GM19397 (cell line): ENCODE measurements around the gene PTPRN2.

ENCODE experiments used
- ATAC-seq: cut with Tn5 transposase; IDR thresholded peaks from one replicate; pipeline ENCODE4 v1.9.1; 2021; ENCODE audit warnings: mild to moderate bottlenecking, moderate library complexity; ENCODE audit not compliant: unreplicated experiment

Gene PTPRN2

DNA sequence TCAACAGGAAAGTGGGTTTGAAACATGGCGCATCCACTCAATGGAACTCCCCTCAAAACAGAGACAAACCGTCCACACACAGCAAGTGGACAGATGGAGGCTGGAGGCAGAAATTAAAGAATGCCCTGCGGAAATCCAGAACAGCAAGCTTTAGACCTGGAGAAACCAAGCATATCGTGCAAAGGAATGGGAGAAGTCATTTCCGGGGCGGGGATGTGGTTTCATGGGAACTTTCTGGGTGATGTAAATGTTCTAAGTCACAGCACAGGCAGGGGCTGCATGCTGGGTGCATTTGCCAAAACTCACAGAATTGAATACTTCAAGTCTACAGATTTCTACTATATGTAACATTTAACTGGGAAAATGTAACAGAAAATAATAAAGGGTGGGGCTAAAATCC, 213.0 kb downstream of the PTPRN2 start:
- no peak for ATAC-seq

DNA sequence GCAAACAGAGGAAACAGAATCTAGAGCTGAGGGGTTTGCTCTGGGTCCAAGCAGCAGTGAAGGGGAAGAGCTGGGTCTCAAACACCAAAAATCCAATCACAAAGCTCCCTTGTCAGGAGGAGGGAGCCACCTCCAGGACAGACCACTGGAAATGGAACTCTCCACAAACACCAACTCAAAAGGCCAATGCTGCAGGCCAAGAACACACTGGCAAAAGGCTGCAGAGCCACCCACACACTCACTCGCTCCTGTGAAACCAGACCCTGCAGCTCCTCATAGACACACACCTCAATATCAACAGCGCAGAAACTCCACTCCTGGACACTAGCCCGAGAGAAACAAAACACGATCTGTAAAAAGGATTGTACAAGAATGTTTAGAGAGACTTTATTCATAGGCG, 213.5 kb downstream of the PTPRN2 start:
- no peak for ATAC-seq

- no peak for ATAC-seq
Observed at GRCh38 chr7:158373476-158374133, 214.0 kb downstream of the PTPRN2 start.

GRCh38 chr7:158372400-158373342, 215.0 kb downstream of the PTPRN2 start:
- ATAC-seq: no peak

GRCh38 chr7:158371856-158372255, 215.8 kb downstream of the PTPRN2 start:
- ATAC-seq: no peak

DNA sequence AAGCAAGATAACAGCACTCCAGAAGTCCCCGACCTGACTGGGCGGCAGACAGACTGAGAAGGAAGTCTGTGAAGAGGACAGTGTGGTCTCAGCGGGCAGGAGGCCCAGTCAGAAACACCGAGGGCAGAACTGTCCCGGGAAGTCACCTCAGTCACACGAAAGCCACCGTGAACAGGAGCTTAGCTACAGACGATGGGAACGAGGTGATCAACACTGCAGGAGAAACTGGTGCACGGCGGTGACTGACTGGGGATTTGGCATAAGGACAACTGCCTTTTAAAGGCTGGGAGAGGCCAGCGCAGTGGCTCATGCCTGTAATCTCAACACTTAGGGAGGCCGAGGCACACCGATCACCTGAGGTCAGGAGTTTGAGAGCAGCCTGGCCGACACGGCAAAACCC, 217.8 kb downstream of the PTPRN2 start:
- ATAC-seq: no peak

DNA sequence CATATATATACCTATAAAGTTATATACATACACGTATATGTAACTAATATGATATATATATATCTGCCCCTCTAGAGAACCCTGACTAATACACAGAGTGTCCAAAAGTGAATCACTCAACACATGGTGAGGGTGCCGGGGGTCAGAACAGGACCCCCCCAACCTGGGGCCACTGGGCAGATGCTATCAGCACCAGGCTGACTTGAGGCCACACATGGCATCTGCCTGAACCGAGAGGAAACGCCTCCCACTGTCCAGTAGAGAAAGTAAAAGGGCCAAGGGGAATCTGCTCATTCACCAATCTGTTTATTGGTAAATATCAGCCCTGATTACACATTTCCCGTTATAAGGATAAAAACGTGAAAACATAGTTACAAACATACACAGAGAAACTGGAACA, 218.3 kb downstream of the PTPRN2 start:
- no peak for ATAC-seq

DNA sequence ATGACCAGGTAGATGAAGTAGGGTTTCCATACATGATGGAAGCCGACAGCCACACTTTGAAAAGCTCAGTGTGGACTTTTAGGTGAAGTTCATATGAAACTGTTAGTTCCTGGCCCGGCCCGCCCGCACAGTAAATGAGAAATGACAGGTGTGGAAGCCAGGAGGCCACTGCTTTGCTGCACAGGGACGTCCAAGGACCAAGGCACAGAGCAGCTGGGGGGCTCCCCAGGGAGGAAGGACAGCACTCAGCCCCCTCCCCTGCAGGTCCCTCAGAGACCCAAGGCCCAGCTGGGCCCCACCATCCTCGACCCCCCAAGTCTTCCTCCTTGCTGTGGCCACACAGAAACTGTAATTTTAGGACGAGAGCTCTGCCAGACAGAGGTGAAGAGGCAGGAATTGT, 219.2 kb downstream of the PTPRN2 start:
- no peak for ATAC-seq

DNA sequence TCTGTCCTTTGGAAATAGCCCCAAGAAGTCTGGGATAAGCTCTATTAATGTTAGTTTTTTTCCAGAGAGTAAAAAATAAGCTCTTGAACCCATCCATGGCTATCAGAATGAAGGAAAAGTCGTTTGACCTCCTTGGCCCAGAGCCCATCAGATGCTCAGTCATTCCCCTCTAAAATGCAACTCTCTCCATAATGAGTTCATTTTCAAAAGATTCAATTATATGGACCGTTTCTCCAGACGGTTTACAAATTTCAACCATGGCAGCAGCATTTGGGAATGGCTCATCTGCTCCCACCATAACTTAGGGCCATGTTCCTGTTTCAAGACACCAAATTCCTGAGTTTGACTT, 220.0 kb downstream of the PTPRN2 start:
- ATAC-seq: no peak

DNA sequence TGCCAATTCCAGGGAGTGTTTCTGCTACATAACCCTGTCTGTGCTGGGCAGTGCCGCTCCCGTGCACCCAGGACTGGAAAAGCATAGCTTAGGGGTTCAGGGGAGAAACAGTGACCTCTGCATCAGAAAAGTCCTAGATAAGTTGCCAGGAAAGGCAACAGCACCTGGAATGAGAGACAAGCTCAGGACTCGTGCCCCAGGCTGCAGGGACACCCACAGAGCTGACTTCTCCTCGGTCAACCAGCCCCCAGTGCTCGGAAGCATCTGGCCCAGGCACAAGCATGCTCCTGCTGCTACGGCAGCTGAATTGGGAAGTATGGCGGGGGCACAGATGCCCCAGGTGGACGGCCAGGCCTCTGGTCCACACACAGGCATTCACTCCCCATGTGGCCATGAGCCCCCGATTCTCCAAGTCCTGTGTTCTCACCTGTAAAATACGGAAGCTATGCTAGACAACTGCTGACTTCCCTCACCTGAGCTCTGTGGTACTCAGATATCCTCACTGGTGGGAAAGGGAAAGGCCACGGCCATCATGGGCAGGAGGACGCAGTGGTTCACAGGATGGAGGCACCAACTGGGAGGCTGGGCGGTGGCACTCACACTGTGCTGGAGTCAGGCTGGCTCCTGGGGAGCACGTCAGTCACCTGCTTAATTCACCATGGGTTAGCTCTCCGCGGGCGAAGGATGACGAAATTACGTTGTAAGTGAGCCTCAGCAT, 220.5 kb downstream of the PTPRN2 start:
- no peak for ATAC-seq

DNA sequence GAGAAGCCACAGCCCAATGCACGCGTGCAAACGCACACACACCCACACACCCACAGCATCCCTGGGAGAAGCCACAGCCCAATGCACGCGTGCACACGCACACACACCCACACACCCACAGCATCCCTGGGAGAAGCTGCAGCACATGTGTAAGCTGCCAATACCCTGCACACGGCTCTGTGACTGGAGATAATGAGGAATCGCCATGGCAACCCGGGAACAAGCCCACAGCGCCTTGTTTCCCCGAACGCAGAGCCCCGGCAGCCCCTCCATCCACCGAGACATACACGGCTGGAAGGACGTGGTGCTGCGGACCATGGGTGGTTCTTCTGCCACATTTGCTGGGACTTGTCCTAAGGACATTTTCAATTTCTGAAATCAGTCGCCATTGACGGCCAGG, 221.3 kb downstream of the PTPRN2 start:
- no peak for ATAC-seq

GRCh38 chr7:158365267-158365666, 222.4 kb downstream of the PTPRN2 start:
- no peak for ATAC-seq

- ATAC-seq: no peak
Observed at GRCh38 chr7:158364451-158364850, 223.2 kb downstream of the PTPRN2 start.

GRCh38 chr7:158362912-158363905, 224.4 kb downstream of the PTPRN2 start:
- no peak for ATAC-seq

DNA sequence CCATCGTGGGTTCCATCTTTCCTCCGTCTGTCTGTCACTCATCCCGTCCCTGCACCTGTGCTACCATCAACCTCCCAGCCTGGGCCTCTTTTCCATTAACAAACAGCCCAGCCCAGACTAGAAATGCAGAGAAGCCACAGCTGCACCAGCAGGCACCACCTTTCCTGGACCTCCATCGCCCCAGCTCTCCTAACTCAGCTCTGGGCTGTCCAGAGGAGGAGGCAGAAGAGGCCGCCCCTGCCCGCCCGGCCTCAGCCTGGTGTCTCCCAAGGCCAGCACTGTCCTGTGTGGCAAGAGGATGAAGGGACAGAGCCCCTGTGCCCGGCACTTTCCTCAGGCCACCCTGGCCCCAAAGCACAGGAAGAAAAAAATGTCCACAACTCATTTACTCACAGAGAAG, 225.6 kb downstream of the PTPRN2 start:
- ATAC-seq: no peak

GRCh38 chr7:158361326-158361946, 226.2 kb downstream of the PTPRN2 start:
- ATAC-seq: no peak

DNA sequence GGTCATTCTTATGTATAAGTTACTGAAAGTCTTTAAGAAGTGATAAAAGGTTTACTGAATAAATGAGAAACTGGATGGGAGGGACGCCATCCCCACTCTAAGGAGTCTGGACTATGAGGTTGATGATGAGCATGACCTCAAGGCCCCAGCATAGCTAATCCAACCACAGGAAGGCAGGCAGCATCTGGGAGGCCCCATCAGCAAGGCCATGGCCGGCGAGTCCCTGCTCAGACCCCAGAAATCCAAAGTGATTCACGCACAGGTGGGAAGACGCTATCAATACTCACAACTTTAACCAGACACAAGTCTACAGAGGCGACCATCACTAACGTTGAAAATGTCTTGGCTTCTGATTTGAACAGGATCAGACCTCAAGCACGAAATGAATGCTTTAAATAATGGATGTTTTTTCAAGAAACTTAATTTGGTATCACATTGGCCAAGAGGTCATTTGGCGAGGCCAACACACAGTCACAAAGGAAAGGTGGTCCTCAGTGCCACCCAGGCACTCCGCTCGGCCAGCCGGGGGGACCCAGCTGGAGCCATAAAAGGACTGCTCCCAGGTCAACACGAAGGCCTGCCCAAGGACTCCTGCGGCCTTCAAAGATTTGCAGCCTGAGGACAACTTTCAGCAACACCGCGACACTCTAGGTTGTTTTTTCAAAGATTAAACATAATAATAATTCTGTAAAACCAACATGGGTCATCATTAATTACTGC, 228.5 kb downstream of the PTPRN2 start:
- ATAC-seq: no peak

- ATAC-seq: no peak
Observed at GRCh38 chr7:158357898-158358821, 229.5 kb downstream of the PTPRN2 start.
